PFSK-1 (cell line): ENCODE data around the gene TPSB2.

Source experiments
- FOXP2 ChIP-seq: optimal IDR thresholded peaks from 2 replicates; pipeline ENCODE3; 2011; ENCODE audit warnings: borderline replicate concordance, control low read depth, inconsistent platforms; ENCODE audit not compliant: insufficient read depth; ENCODE audit errors: extremely low read length, extremely low read depth
- POLR2AphosphoS5 ChIP-seq: IDR thresholded peaks from 2 replicates; pipeline ENCODE4 v1.6.1; 2012; ENCODE audit warnings: low read depth, mild to moderate bottlenecking, control low read depth, low read length, moderate library complexity
- TAF1 ChIP-seq: IDR thresholded peaks from 2 replicates; pipeline ENCODE4 v1.6.1; 2012; ENCODE audit warnings: low read length, control low read depth, borderline replicate concordance; ENCODE audit not compliant: insufficient read depth

- TF ChIP-seq POLR2AphosphoS5 (no peak), TAF1 (no peak), FOXP2 (no peak)
These were observed 36.7 kb downstream of the TPSB2 start for GRCh38 chr16:1193143-1193824.
